Stomach (tissue), 4 donors: ENCODE results near the gene TK1.

Source experiments
- EP300 ChIP-seq: sonication (generic); formaldehyde crosslinking; IDR thresholded peaks from one replicate; pipeline ENCODE4 v1.6.1; 2017; ENCODE audit warnings: antibody characterized with exemption
- POLR2A ChIP-seq, 4 donors: fragments of 450-650 bp; IDR thresholded peaks; one replicate each; pipeline ENCODE4 v1.6.1; 2016; ENCODE audit warnings: antibody characterized with exemption in 4 of 4, control low read depth in 2 of 4, mild to moderate bottlenecking in 1 of 4, moderate library complexity in 1 of 4
- POLR2AphosphoS5 ChIP-seq, 3 donors: sonication (generic); formaldehyde crosslinking; IDR thresholded peaks; one replicate each; pipeline ENCODE4 v1.6.1; 2016; ENCODE audit warnings: antibody characterized with exemption in 3 of 3
- TF ChIP-seq, protein P1 (sequence below), 7 experiments: fragments of 450-650 bp in 4 of 7; fragments of 200-600 bp in 3 of 7; sonication (generic) in 3 of 7; IDR thresholded peaks; one replicate each; pipeline ENCODE4 v1.5.1; 2016 to 2019; ENCODE audit warnings: antibody characterized with exemption in 7 of 7, control low read depth in 2 of 7, mild to moderate bottlenecking in 1 of 7

DNA sequence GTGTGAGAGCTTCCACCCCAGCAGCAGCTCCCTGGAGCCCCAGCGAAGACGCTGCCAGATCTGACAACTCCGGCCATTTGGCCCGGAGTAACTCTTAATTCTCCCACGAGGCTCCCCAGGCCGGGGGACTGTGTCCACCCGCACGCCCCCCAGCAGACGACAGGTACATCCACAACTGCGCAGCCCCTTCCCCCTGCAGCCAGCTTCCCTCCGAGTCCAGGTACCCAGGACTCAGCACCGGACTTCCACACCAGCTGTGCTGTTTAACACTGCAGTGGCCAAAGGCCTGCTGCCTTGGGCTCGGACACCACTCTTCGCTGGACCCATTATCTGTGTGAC is 11.2 kb downstream of the TK1 start:
- TF ChIP-seq, protein P1, sequence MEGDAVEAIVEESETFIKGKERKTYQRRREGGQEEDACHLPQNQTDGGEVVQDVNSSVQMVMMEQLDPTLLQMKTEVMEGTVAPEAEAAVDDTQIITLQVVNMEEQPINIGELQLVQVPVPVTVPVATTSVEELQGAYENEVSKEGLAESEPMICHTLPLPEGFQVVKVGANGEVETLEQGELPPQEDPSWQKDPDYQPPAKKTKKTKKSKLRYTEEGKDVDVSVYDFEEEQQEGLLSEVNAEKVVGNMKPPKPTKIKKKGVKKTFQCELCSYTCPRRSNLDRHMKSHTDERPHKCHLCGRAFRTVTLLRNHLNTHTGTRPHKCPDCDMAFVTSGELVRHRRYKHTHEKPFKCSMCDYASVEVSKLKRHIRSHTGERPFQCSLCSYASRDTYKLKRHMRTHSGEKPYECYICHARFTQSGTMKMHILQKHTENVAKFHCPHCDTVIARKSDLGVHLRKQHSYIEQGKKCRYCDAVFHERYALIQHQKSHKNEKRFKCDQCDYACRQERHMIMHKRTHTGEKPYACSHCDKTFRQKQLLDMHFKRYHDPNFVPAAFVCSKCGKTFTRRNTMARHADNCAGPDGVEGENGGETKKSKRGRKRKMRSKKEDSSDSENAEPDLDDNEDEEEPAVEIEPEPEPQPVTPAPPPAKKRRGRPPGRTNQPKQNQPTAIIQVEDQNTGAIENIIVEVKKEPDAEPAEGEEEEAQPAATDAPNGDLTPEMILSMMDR (IDR thresholded peaks at IDR 0.05): no peak
- TF ChIP-seq POLR2A (IDR thresholded peaks at IDR 0.05): no peak
- no peak for TF ChIP-seq EP300
- TF ChIP-seq POLR2AphosphoS5 (IDR thresholded peaks at IDR 0.05): no peak
